Glutamatergic neuron (in vitro differentiated cells): ENCODE results near the gene TBX15. TPM values are rescaled to one million over a fixed set of nuclear protein-coding genes. Genes with fewer than 3 reads are reported as not detected.

Experiments
- DNase-seq: peaks from one replicate; pipeline ENCODE4 v3.0.0; 2022
- H3K27ac Mint-ChIP-seq: one replicate; pipeline ENCODE4 v1.8.0; 2020; ENCODE audit warnings: mild to moderate bottlenecking, mixed read lengths, inconsistent platforms; ENCODE audit not compliant: unreplicated experiment
- H3K27me3 Mint-ChIP-seq: one replicate; pipeline ENCODE4 v1.8.0; 2020; ENCODE audit warnings: mild to moderate bottlenecking, moderate library complexity, mixed read lengths, inconsistent platforms; ENCODE audit not compliant: unreplicated experiment
- H3K36me3 Mint-ChIP-seq: one replicate; pipeline ENCODE4 v1.8.0; 2020; ENCODE audit warnings: mild to moderate bottlenecking, mixed read lengths, inconsistent platforms; ENCODE audit not compliant: unreplicated experiment
- H3K4me1 Mint-ChIP-seq: one replicate; pipeline ENCODE4 v1.8.0; 2020; ENCODE audit warnings: mild to moderate bottlenecking, low read depth, mixed read lengths, inconsistent platforms; ENCODE audit not compliant: unreplicated experiment
- H3K4me3 Mint-ChIP-seq: one replicate; pipeline ENCODE4 v1.8.0; 2020; ENCODE audit warnings: mild to moderate bottlenecking, mixed read lengths, inconsistent platforms; ENCODE audit not compliant: unreplicated experiment
- H3K9me3 Mint-ChIP-seq: one replicate; pipeline ENCODE4 v1.8.0; 2020; ENCODE audit warnings: mild to moderate bottlenecking, moderate library complexity, mixed read lengths, inconsistent platforms; ENCODE audit not compliant: unreplicated experiment
- CTCF ChIP-seq: fragments of 200-600 bp; sonication (generic); IDR thresholded peaks from one replicate; pipeline ENCODE4 v1.5.0; 2021; ENCODE audit not compliant: partially characterized antibody, unreplicated experiment
- total RNA-seq: library from RNA; stranded (reverse); fragmentation: NEBNext Ultra II Directional; extraction: Animal tissue kit (Norgen Biotek cat#: 25700); gene quantifications from one replicate; pipeline ENCODE4 v1.2.1, GENCODE V29; 2021; ENCODE audit not compliant: unreplicated experiment

Gene TBX15
- total RNA-seq, 1 donor from 2014 or later, result 0.69 TPM

- no peaks in the 10 kb centered on the region for H3K9me3 Mint-ChIP-seq
- H3K36me3 Mint-ChIP-seq, result no peaks in the 10 kb centered on the region
- TF ChIP-seq CTCF, result no peak
Observed at GRCh38 chr1:118902711-118903191, 85.4 kb downstream of the TBX15 start.

DNA sequence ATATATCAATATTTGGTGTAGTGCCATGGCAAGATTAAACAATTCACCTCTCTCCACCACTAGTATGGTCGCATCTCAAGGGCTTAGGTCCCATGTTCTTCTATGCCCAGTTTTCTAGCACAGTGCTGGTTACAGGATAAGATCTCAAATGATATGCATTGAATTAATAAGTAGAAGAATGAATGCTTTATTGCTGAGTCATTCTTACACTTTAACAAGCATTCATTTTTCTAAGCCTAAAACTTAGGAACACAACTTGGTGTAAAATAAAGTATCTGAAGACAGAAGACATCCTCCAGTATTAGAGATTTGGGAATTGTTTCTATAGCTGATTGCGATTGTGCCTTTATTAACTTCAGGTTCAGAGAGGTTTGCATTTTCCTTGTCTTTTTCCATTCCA lies 85.8 kb downstream of the TBX15 start:
- peaks cover 3% of the 10 kb centered on the region for H3K27me3 Mint-ChIP-seq
- no peak overlapping the region for H3K27ac Mint-ChIP-seq
- no peak overlapping the region for H3K4me3 Mint-ChIP-seq
- H3K4me1 Mint-ChIP-seq, result no peaks in the 10 kb centered on the region
- no peaks in the 10 kb centered on the region for H3K9me3 Mint-ChIP-seq
- no peak for TF ChIP-seq CTCF
- no peaks in the 10 kb centered on the region for H3K36me3 Mint-ChIP-seq
- DNase-seq, result no peak

More at GRCh38 chr1:118902711-118903191, 85.4 kb downstream of the TBX15 start:
- no peak for DNase-seq
- Mint-ChIP-seq H3K4me1 (peaks cover 3% of the 10 kb centered on the region), H3K27ac (no peak overlapping the region), H3K4me3 (no peak overlapping the region), H3K27me3 (peaks cover 3% of the 10 kb centered on the region)

DNA sequence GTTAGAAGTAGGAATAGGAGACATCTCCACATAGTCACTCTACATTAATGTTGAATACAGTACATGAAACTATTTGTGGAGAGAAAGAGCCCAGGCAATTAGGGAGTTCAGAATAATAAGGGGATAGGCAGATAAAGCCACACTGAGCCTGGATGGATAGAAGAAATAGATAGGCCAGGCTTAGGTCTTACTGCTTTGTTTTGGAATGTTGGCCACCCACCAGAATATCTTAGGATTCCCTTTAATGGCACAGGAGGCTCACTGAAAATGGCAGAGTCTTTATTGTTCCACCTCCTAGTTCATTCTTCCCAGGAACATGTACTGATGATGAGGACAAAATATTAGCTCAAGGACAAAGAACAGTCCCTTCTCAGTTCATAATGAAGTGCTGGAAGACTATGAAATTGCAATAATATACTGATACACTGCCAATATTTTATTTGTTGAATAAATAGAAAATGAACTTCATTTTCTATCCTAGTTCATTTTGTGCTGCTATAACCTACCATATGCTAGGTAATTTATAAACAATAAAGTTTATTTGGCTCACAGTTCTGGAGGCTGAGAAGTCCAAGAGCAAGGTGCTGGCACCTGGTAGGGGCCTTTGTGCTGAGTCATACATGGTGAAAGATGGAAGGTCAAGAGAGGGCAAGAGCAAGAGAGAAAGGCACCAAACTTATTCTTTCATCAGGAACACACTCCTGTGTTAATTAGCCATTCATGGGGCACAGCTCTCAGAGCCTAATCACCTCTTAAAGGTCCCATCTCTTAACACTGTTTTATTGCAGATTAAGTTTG lies 87.3 kb downstream of the TBX15 start:
- no peaks in the 10 kb centered on the region for H3K9me3 Mint-ChIP-seq
- no peak overlapping the region for H3K27ac Mint-ChIP-seq
- H3K27me3 Mint-ChIP-seq, result peaks cover 3% of the 10 kb centered on the region
- no peak overlapping the region for H3K4me3 Mint-ChIP-seq
- H3K36me3 Mint-ChIP-seq, result no peaks in the 10 kb centered on the region
- no peak for DNase-seq
- TF ChIP-seq CTCF, result no peak
- H3K4me1 Mint-ChIP-seq, result no peaks in the 10 kb centered on the region

GRCh38 chr1:118899340-118899739 lies 88.8 kb downstream of the TBX15 start:
- H3K4me1 Mint-ChIP-seq, result no peaks in the 10 kb centered on the region
- H3K4me3 Mint-ChIP-seq, result no peak overlapping the region
- H3K27ac Mint-ChIP-seq, result no peak overlapping the region
- H3K27me3 Mint-ChIP-seq, result peaks cover 1% of the 10 kb centered on the region
- H3K36me3 Mint-ChIP-seq, result no peaks in the 10 kb centered on the region
- DNase-seq, result no peak
- no peak for TF ChIP-seq CTCF
- H3K9me3 Mint-ChIP-seq, result no peaks in the 10 kb centered on the region

GRCh38 chr1:118898712-118899111 lies 89.4 kb downstream of the TBX15 start:
- H3K9me3 Mint-ChIP-seq, result no peaks in the 10 kb centered on the region
- H3K4me3 Mint-ChIP-seq, result no peak overlapping the region
- no peaks in the 10 kb centered on the region for H3K36me3 Mint-ChIP-seq
- TF ChIP-seq CTCF, result no peak
- H3K4me1 Mint-ChIP-seq, result no peaks in the 10 kb centered on the region
- no peak for DNase-seq
- H3K27ac Mint-ChIP-seq, result no peak overlapping the region
- peaks cover 1% of the 10 kb centered on the region for H3K27me3 Mint-ChIP-seq
